ENCODE data around the gene GRM1.

Gene GRM1

GRCh38 chr6:146028851-146029572, at the start of gene GRM1:
TSS of gene GRM1 (plus strand) at chr6:146029062. CDS start at chr6:146029518, 456 bp downstream.
- FAIRE-seq = no peak

GRCh38 chr6:146009338-146009737, 19.5 kb upstream of the GRM1 start:
- no peak for FAIRE-seq

DNA sequence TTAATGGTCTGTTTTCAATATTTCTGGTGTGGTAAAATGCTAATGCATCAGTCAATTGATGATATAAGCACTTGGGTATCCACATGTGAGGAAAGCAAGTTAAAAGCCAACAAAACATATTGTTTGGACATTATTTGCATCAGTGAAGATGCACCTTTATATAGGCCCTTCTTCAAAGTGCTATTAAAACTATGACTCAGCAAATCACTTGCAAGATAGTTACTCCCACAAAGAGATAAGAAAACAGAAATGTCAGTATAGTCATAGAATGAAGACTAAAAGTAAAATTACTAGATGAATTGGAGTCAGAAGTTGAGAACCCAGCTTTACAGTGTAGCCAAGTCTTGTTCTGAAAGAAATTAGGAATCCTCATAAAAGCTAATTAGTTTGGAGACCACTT, 14.6 kb upstream of the GRM1 start:
- FAIRE-seq = no peak

DNA sequence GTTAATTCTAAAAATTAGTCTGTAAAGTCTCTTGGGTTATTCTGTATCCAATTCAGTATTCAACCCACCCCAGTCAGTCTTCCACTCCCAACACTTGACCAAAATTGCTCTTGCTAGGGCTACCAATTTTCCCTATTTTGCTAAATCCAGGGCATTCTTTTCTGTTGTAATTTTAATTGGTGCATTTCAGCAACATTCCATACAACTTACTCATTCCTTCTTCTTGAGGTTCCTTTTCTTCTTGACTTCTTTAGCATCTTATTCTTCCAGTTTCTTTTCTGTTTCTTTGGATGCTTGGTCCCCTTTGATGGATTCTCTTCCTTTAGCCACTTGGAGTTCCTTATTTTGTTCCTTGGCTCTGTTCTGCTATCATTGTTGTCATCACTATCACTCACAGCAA, 11.2 kb upstream of the GRM1 start:
- no peak for FAIRE-seq

DNA sequence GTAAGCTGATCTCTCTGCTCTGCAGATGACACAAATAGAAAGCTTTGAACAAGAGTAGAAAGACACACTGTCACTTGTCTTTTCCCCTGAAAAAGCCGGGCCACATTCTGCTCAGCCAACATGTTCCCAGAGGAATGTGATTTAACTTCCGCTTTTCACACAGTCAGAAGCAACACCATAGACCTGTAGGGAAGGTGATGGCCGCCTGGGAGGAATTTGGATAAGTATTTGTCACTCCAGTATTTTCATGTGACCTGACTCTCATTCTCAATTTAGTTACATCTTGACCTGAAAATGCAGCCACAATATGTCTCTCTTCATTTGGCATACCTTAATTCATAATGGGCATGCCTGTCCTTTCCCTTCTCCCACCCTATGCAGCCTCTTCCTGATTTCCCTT, 2.0 kb upstream of the GRM1 start:
- FAIRE-seq = no peak

DNA sequence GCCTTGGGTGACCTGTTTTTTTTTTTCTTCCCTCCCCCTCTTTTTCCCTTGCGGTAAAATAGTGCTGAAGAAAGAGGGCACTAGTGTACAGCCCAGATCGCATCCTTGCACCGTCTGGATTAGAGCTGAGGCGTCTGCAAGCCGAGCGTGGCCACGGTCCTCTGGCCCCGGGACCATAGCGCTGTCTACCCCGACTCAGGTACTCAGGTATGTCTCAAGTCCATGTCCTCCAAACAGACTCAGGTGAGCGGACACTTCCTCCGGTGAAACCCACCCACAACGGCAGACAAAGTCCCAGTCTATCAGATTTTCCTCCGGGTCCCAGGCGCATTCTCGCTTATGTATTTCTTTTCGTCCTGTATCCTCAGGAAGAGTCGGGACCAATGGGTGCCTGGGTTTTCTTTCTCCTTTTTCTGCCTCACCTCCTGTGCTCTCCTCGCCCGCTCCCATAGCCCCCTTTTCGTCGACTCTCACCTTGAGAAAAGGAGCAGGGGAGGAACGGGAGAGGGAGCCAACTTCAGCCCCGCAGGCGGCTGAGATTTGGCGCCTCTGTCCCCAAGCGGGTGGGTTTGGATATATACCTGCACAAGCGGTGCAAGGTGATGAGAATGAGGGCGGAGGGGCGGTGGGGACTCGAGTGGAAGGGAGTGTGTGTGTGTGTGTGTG, 1.1 kb upstream of the GRM1 start:
- no peak for FAIRE-seq

- FAIRE-seq = no peak
Measured at GRCh38 chr6:146028252-146028795, 538 bp upstream of the GRM1 start.

DNA sequence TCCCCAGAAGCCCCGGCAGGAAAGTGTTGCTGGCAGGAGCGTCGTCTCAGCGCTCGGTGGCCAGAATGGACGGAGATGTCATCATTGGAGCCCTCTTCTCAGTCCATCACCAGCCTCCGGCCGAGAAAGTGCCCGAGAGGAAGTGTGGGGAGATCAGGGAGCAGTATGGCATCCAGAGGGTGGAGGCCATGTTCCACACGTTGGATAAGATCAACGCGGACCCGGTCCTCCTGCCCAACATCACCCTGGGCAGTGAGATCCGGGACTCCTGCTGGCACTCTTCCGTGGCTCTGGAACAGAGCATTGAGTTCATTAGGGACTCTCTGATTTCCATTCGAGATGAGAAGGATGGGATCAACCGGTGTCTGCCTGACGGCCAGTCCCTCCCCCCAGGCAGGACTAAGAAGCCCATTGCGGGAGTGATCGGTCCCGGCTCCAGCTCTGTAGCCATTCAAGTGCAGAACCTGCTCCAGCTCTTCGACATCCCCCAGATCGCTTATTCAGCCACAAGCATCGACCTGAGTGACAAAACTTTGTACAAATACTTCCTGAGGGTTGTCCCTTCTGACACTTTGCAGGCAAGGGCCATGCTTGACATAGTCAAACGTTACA, 817 bp downstream of the GRM1 start:
- no peak for FAIRE-seq

DNA sequence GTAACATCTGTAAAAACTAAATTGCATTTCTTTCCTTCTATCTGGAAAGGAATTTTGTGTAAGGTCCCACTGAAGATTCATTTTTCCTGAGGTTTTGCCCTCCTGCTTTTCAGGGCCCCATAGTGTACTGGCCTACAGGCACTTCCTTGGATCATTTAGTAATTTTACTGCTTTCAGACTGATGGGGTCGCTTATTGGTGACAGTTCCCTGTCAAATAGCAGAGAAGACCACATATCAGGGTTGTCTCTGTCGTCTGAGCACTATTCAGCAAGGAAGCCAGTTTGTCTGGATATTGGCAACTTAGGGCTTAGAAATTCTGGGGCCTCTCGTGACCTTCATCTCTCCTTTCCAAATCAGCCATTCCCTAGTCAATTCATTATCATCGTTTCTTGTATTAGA, 3.5 kb downstream of the GRM1 start:
- FAIRE-seq = no peak

- FAIRE-seq = no peak
Measured at GRCh38 chr6:146040360-146040759, 11.5 kb downstream of the GRM1 start.

DNA sequence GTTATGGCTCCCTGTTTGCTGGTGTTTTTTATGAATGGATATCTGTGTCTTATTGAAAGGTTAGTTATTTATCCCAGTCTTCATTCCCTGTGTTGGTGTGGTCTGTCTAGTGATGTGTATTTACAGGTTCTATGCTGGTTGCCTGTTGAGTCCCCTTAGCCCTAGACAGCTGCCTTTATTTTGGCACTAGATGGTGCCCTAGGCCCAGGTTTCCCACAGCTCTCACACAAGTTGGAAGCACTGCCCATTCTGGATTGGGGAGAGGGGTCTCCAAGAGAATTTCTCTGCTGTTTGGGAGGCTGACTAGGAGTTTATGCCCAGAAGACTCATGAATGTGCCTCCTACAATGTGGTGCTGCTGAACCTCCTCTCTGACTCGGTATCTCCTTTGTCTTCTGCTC, 12.4 kb downstream of the GRM1 start:
- FAIRE-seq = no peak

- FAIRE-seq = no peak
Measured at GRCh38 chr6:146047371-146047770, 18.5 kb downstream of the GRM1 start.

GRCh38 chr6:146050168-146050567, 21.3 kb downstream of the GRM1 start:
- no peak for FAIRE-seq

- FAIRE-seq = no peak
Measured at GRCh38 chr6:146056506-146056905, 27.6 kb downstream of the GRM1 start.

GRCh38 chr6:146065690-146066089, 36.8 kb downstream of the GRM1 start:
- FAIRE-seq = no peak

DNA sequence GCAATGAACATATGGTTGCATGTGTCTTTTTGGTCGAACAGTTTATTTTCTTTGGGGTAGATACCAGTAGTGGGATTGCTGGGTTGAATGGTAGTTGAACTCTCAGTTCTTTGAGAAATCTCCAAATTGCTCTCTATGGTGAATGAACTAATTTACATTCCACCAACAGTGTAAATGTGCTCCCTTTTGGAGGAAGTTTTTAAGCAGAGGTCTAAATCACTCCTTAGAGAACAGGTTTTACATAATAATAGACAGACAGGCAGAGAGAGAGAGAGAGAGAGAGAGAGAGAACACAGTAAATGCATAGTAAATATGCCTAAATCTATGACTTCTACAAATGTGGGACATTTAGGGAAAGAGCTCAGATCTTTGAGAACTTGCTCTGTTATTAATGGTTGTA, 37.6 kb downstream of the GRM1 start:
- no peak for FAIRE-seq

DNA sequence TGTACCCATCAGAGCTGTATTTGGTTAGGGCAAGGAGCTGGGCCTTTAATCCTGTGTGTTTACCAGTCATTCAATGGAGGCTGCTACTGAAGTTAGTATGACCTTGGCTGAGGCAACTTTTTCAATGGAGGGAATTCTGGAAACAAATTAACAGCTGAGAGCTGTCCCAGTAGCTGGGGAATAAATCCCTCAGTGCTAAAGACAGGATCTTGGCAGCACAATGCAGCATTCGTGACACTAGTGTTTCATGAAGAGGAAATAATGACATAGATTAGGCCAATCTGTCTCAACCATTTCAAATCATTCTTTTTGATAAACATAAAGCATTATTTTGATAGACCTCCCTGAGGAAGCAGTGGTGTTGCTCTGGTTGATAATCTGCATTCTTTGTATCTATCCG, 42.9 kb downstream of the GRM1 start:
- FAIRE-seq = no peak

DNA sequence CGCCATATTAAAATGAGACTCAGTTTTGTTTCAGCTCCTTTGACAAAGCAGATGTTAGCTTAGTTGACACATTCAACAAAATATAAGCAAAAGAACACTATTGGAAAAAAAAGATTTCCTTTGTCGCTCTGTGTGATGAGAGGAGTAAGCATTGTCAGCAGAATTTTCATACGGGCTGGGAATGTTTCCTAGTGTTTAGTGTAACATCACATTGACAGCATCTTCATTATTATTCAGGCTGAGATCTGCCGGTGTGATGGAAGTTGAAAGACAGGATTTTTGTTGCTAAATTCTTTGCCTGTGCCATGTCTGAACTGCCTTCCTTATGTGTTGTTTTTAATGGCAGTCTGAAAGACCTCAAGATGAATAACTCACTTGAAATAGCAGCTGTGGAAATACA, 49.1 kb downstream of the GRM1 start:
- no peak for FAIRE-seq

- no peak for FAIRE-seq
Measured at GRCh38 chr6:146087386-146087785, 58.5 kb downstream of the GRM1 start.

DNA sequence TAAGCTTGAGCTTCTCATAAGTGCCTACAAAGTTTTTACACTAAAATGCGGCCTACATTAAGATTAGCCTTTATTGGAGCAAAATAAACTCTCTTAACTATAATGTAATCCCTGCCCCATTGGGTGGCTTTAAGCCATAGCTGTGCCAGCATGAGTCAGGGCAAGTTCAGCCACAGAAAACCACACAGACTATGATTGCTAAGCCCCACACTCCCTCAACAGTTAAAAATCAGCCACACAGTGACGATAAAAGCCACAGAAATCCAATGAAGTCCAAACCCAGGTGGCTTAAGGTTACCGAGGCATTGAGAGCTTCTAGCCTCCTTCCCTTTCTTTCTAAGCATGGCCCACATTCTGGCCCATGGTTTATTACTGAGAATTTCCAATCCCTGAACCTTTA, 61.6 kb downstream of the GRM1 start:
- FAIRE-seq = no peak

DNA sequence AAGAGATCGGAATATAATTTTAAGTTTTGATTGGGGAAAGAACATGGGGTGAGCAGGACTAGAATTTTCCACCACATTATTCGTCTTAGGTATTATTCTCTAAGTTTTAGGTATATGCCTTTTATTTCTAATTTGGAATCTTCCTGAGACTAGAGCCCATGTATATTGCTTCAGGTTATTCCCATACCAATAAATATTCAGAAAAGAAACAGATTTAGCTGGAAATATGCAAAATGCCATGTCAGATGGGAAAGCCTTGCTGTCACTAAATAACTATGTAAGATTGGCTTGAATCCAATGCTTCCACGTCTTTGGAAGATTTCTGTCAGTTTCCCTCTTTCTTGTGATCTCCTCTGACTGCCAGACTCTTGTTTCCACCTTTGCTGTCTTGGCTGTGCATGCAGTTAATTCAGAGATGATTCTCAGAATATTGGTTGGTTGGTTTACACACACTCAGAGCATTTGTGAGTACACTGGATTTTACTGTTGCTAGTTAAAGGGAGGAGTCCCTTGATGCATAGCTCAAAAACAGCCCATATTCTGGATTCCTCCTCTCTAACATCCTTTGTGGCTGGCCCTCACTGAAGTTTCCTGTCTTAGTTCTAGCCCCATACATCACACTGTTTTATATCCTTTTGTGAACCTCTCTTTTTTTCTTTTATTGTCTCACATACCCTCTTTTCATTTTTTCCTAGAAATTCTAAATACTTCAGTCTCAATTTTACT, 64.3 kb downstream of the GRM1 start:
- no peak for FAIRE-seq

GRCh38 chr6:146095481-146095880, 66.6 kb downstream of the GRM1 start:
- no peak for FAIRE-seq

DNA sequence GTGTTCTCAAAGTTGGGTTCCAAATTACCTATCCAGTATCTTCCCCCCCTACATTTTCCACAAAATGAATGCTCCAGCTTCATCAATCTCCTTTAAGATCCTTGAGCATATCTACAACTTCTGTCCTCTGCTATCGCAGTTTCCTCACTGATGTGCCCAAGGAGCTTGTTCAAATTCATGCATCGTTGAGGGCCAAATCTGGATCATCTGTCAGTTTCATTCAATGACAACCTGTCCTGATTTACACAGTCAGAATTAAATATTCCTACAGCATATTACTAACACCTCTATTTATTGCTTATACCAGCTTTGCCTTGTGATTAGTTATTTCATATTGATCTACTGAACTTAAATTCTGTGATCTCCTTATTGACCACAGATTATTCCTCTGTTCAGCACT, 68.7 kb downstream of the GRM1 start:
- no peak for FAIRE-seq

Data from A204.1 (cell line).